DND-41 (cell line): ENCODE measurements around the gene PLXNA4.

ENCODE experiments used
- ATAC-seq: fragments of 200-7000 bp; cut with Tn5 transposase; 3 replicates; pipeline ENCODE4 v1.9.1; 2021; ENCODE audit warnings: low read depth; ENCODE audit not compliant: insufficient read depth
- DNase-seq: peaks from one replicate; pipeline ENCODE4 v3.0.0-alpha.2; 2020
- H2AFZ ChIP-seq: 2 replicates; pipeline ENCODE4 v1.6.0; 2012; ENCODE audit warnings: low read depth, low read length
- H3K27ac ChIP-seq: 2 replicates; pipeline ENCODE4 v1.5.1; 2012; ENCODE audit warnings: low read length, inconsistent platforms
- H3K27me3 ChIP-seq: fragments of 200-600 bp; sonication (generic); 2 replicates; pipeline ENCODE4 v1.6.0; 2012; ENCODE audit warnings: low read length, mild to moderate bottlenecking, inconsistent platforms; ENCODE audit not compliant: insufficient read depth, poor library complexity
- H3K36me3 ChIP-seq: 2 replicates; pipeline ENCODE4 v1.5.1; 2012; ENCODE audit warnings: low read length, inconsistent platforms; ENCODE audit not compliant: insufficient read depth
- H3K4me1 ChIP-seq: 2 replicates; pipeline ENCODE4 v1.5.1; 2012; ENCODE audit warnings: mild to moderate bottlenecking, low read length; ENCODE audit not compliant: insufficient read depth
- H3K4me2 ChIP-seq: 2 replicates; pipeline ENCODE4 v1.6.0; 2012; ENCODE audit warnings: mild to moderate bottlenecking, moderate library complexity, low read length, inconsistent platforms; ENCODE audit not compliant: insufficient read depth
- H3K4me3 ChIP-seq, 2 experiments: fragments of 200-600 bp in 1 of 2; shearing (Covaris generic) in 1 of 2; 2 replicates each; pipeline ENCODE4 v1.5.1; 2012 to 2016; ENCODE audit warnings: inconsistent platforms in 2 of 2, low read length in 2 of 2, mild to moderate bottlenecking in 2 of 2, low read depth in 1 of 2, moderate library complexity in 1 of 2
- H3K79me2 ChIP-seq: 2 replicates; pipeline ENCODE4 v1.6.0; 2012; ENCODE audit warnings: low read length, inconsistent platforms; ENCODE audit not compliant: insufficient read depth
- H3K9ac ChIP-seq: 2 replicates; pipeline ENCODE4 v1.6.0; 2012; ENCODE audit warnings: low read depth, mild to moderate bottlenecking, inconsistent platforms, low read length, moderate library complexity
- H3K9me3 ChIP-seq: 2 replicates; pipeline ENCODE4 v1.5.1; 2012; ENCODE audit warnings: low read length, moderate library complexity, mild to moderate bottlenecking, inconsistent platforms; ENCODE audit not compliant: insufficient read depth, severe bottlenecking
- H4K20me1 ChIP-seq: 2 replicates; pipeline ENCODE4 v1.6.0; 2012; ENCODE audit warnings: low read length; ENCODE audit not compliant: insufficient read depth
- EZH2 ChIP-seq: IDR thresholded peaks from 3 replicates; pipeline ENCODE4 v1.6.1; 2012; ENCODE audit warnings: borderline replicate concordance, low read depth, mild to moderate bottlenecking, moderate library complexity, low read length, inconsistent platforms; ENCODE audit not compliant: severe bottlenecking
- TF ChIP-seq, protein P1 (sequence below): IDR thresholded peaks from 2 replicates; pipeline ENCODE4 v1.5.1; 2012; ENCODE audit warnings: borderline replicate concordance, low read length, moderate library complexity, mild to moderate bottlenecking; ENCODE audit not compliant: poor library complexity, severe bottlenecking; ENCODE audit errors: extremely low read depth

Gene PLXNA4

DNA sequence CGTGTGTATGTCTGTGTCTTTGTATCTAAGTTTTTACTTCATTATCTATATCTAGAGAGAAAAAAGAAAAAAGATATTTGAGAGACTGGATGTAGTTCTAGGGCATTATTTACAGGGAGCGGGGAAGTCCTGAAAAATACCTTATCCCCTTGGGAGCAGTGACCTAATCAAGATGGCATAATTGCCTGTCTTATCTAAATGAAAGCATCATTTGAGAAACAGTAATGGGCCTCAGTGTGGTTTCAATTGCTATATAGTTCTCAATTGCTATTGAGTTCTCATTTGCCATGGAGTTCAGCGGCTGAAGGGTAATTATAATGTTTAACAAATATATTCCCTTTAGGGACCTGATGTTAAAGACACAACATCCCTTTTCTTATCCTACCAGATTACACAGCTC, 216.5 kb downstream of the PLXNA4 start:
- no peak overlapping the region for H2AFZ ChIP-seq
- H3K9me3 ChIP-seq: no peaks in the 10 kb centered on the region
- H3K9ac ChIP-seq: no peak overlapping the region
- DNase-seq (no peak), ATAC-seq (no peak)
- H3K4me3 ChIP-seq: no peak overlapping the region
- H3K27ac ChIP-seq: no peak overlapping the region
- H3K79me2 ChIP-seq: no peaks in the 10 kb centered on the region
- H3K36me3 ChIP-seq: no peaks in the 10 kb centered on the region
- H3K27me3 ChIP-seq: peaks cover 13% of the 10 kb centered on the region
- H3K4me2 ChIP-seq: no peak overlapping the region
- TF ChIP-seq, protein P1, sequence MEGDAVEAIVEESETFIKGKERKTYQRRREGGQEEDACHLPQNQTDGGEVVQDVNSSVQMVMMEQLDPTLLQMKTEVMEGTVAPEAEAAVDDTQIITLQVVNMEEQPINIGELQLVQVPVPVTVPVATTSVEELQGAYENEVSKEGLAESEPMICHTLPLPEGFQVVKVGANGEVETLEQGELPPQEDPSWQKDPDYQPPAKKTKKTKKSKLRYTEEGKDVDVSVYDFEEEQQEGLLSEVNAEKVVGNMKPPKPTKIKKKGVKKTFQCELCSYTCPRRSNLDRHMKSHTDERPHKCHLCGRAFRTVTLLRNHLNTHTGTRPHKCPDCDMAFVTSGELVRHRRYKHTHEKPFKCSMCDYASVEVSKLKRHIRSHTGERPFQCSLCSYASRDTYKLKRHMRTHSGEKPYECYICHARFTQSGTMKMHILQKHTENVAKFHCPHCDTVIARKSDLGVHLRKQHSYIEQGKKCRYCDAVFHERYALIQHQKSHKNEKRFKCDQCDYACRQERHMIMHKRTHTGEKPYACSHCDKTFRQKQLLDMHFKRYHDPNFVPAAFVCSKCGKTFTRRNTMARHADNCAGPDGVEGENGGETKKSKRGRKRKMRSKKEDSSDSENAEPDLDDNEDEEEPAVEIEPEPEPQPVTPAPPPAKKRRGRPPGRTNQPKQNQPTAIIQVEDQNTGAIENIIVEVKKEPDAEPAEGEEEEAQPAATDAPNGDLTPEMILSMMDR: no peak
- TF ChIP-seq EZH2: no peak
- no peaks in the 10 kb centered on the region for H4K20me1 ChIP-seq
- H3K4me1 ChIP-seq: no peaks in the 10 kb centered on the region

DNA sequence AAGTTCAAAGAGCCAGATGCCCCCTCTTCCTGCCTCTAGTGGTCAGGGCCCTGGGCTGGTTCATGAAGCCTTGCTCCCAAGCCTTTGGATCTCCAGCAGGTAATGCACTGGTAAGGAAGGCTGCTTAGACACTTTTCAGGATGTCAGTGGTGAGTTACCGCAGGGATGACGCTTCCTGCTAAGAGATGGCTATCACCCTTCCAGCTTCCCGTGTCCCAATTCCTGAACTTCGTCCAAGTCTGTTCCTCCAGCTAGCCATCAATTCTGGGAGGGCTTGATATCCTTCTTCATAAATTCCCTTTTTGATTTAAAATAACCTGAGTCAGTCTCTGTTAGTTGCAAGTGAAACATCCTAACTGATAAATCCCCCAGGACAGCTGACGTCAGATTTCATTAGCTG, 221.2 kb downstream of the PLXNA4 start:
- no peaks in the 10 kb centered on the region for H3K36me3 ChIP-seq
- H3K9me3 ChIP-seq: no peaks in the 10 kb centered on the region
- H3K27ac ChIP-seq: no peak overlapping the region
- no peaks in the 10 kb centered on the region for H3K4me1 ChIP-seq
- no peaks in the 10 kb centered on the region for H3K79me2 ChIP-seq
- peaks cover 18% of the 10 kb centered on the region for H3K27me3 ChIP-seq
- no peak for TF ChIP-seq EZH2
- TF ChIP-seq, protein P1: no peak
- no peak overlapping the region for H3K4me2 ChIP-seq
- H2AFZ ChIP-seq: no peak overlapping the region
- H3K9ac ChIP-seq: no peak overlapping the region
- ATAC-seq (no peak), DNase-seq (no peak)
- no peaks in the 10 kb centered on the region for H4K20me1 ChIP-seq
- no peak overlapping the region for H3K4me3 ChIP-seq

DNA sequence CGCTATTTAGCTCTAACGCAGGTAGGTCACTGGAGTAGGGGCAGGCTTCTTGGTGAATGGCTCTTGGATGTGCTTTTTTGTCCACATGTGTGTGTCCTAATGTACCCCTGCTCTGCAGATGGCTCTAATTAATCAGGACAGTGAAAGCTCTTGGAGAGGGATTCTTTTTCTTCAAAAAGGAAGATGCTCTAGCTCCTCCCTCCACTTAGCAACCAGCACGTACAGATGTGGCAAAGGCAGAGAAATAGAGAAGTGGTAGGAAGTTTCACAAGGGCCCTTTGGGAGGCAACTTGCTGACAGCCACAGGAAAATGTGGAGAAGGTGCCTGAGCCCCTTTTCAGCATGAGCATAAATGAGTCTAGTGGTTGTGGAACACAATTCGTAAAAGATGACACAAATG, 221.7 kb downstream of the PLXNA4 start:
- no peaks in the 10 kb centered on the region for H4K20me1 ChIP-seq
- no peak overlapping the region for H3K9ac ChIP-seq
- DNase-seq: no peak
- H3K79me2 ChIP-seq: no peaks in the 10 kb centered on the region
- no peak overlapping the region for H2AFZ ChIP-seq
- H3K9me3 ChIP-seq: no peaks in the 10 kb centered on the region
- H3K27ac ChIP-seq: no peak overlapping the region
- TF ChIP-seq, protein P1: no peak
- no peak for TF ChIP-seq EZH2
- ATAC-seq: no peak
- H3K36me3 ChIP-seq: no peaks in the 10 kb centered on the region
- H3K27me3 ChIP-seq: peaks cover 18% of the 10 kb centered on the region
- no peak overlapping the region for H3K4me2 ChIP-seq
- H3K4me3 ChIP-seq: no peak overlapping the region
- H3K4me1 ChIP-seq: no peaks in the 10 kb centered on the region

DNA sequence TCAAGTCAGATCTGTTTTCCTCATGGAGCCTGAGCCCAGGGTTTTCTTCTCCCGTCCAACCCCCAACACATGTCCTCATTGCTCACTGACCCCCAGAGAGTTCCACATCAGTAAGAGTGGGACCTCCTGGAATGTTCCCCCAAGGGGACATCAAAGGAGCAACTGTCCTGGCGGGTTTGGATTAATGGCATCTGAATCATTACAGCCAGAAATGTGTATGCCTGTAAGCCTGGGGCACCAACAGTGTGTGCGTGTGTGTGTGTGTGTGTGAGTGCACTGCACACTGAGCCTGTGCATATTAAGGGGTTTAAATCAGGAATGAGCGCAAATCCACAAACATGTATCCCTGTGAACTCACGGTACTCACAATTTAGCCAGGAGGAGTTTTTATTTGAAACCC, 222.3 kb downstream of the PLXNA4 start:
- Histone ChIP-seq H4K20me1 (no peaks in the 10 kb centered on the region), H3K4me3 (no peak overlapping the region), H3K9me3 (no peaks in the 10 kb centered on the region), H3K9ac (no peak overlapping the region), H3K36me3 (no peaks in the 10 kb centered on the region), H3K79me2 (no peaks in the 10 kb centered on the region), H2AFZ (no peak overlapping the region), H3K4me2 (no peak overlapping the region), H3K27me3 (peaks cover 18% of the 10 kb centered on the region), H3K4me1 (no peaks in the 10 kb centered on the region), H3K27ac (no peak overlapping the region)
- TF ChIP-seq EZH2: no peak
- TF ChIP-seq, protein P1: no peak
- no peak for DNase-seq
- no peak for ATAC-seq
